ENCODE measurements around the gene KDM7A. TPM values are rescaled to one million over a fixed set of nuclear protein-coding genes. Genes with fewer than 3 reads are reported as not detected.

KDM7A gene
- total RNA-seq, 1 experiment from 2014 or later: 5.1 TPM

DNA sequence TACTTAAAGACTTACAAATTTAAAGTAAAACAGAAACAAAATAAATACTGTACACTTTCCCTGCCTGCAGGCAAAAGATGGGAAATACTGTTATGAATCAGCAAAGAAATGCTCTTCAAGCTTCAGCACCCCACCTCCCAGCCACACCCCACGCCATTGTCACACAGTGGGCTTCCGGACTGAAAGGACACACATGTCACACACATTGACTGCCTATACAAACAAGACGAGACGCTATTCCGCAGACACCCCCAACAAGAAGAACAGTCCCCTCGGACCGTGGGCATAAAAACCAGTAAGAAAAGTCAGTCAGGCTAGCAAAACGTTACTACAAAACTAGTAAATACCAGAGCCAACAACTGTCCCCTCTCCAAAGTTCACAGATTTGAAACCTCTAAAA lies 91.8 kb downstream of the KDM7A start:
- TF ChIP-seq, protein P1, sequence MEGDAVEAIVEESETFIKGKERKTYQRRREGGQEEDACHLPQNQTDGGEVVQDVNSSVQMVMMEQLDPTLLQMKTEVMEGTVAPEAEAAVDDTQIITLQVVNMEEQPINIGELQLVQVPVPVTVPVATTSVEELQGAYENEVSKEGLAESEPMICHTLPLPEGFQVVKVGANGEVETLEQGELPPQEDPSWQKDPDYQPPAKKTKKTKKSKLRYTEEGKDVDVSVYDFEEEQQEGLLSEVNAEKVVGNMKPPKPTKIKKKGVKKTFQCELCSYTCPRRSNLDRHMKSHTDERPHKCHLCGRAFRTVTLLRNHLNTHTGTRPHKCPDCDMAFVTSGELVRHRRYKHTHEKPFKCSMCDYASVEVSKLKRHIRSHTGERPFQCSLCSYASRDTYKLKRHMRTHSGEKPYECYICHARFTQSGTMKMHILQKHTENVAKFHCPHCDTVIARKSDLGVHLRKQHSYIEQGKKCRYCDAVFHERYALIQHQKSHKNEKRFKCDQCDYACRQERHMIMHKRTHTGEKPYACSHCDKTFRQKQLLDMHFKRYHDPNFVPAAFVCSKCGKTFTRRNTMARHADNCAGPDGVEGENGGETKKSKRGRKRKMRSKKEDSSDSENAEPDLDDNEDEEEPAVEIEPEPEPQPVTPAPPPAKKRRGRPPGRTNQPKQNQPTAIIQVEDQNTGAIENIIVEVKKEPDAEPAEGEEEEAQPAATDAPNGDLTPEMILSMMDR (IDR thresholded peaks at IDR 0.05; ENCODE audit: insufficient read depth in 1 of 2, low read depth in 1 of 2, low read length in 1 of 2, severe bottlenecking in 1 of 2, unreplicated experiment in 1 of 2): no peak
- Histone ChIP-seq H3K4me3 (ENCODE audit: low read depth, low read length) (no peak overlapping the region), H3K27me3 (replicated peaks; ENCODE audit: control insufficient read depth, insufficient read depth, low read length) (no peaks in the 10 kb centered on the region; the same call in 1 of the 2 replicates), H3K9me3 (no peaks in the 10 kb centered on the region), H3K4me1 (no peaks in the 10 kb centered on the region), H3K36me3 (ENCODE audit: control insufficient read depth, insufficient read depth, low read length) (no peaks in the 10 kb centered on the region)
- no peaks in the 10 kb centered on the region for H3K36me3 Mint-ChIP-seq (ENCODE audit: insufficient read depth, unreplicated experiment)
- no TSS peak for BruUV-seq (replicated peaks)
- no peak overlapping the region for H3K4me3 Mint-ChIP-seq (ENCODE audit: unreplicated experiment)
- no peaks in the 10 kb centered on the region for H3K27me3 Mint-ChIP-seq (ENCODE audit: insufficient read depth, unreplicated experiment)
- H3K4me1 Mint-ChIP-seq (ENCODE audit: low read depth, unreplicated experiment): no peaks in the 10 kb centered on the region
- POLR2A ChIA-PET: no interaction called here
- intact Hi-C loops (cut with micrococcal nuclease; ENCODE audit: unreplicated experiment): no loop called here
- no peak for DNase-seq
- no peak overlapping the region for H3K27ac Mint-ChIP-seq (ENCODE audit: unreplicated experiment)
- H3K9me3 Mint-ChIP-seq (ENCODE audit: unreplicated experiment): no peaks in the 10 kb centered on the region
- CTCF ChIA-PET: no interaction called here

DNA sequence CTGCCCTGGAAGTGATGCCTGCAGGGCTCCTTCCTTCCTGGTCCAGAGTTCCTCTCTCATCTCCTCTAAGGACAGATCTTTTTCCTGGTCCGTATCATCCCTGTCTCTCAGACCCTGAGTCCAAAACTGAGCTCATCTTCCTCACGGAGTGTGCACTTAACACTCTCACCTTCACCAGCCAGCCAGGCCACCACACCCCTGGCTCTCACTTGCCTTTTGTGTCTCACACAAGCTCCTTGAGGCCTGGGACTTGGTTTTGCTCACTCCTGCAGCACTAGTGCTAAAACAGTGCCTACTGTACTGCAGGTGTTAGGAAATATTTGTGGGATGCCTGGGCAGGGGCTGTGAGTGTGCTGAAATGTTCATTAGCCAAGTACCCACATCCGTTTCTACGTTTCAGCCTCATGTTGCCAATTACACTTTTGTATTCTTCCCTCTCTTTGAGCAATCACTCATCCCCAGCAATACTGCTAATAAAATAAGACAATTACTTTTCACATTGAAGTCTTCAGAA lies 92.6 kb downstream of the KDM7A start:
- H3K9me3 Mint-ChIP-seq (ENCODE audit: unreplicated experiment): no peaks in the 10 kb centered on the region
- Histone ChIP-seq H3K4me1 (no peaks in the 10 kb centered on the region), H3K9me3 (no peaks in the 10 kb centered on the region), H3K4me3 (ENCODE audit: low read depth, low read length) (no peak overlapping the region), H3K36me3 (ENCODE audit: control insufficient read depth, insufficient read depth, low read length) (no peaks in the 10 kb centered on the region), H3K27me3 (replicated peaks; ENCODE audit: control insufficient read depth, insufficient read depth, low read length) (no peaks in the 10 kb centered on the region; the same call in 1 of the 2 replicates)
- no peaks in the 10 kb centered on the region for H3K27me3 Mint-ChIP-seq (ENCODE audit: insufficient read depth, unreplicated experiment)
- ChIA-PET POLR2A (no interaction called here), CTCF (no interaction called here)
- BruUV-seq (replicated peaks): no TSS peak
- H3K4me1 Mint-ChIP-seq (ENCODE audit: low read depth, unreplicated experiment): no peaks in the 10 kb centered on the region
- H3K27ac Mint-ChIP-seq (ENCODE audit: unreplicated experiment): no peak overlapping the region
- intact Hi-C loops (cut with micrococcal nuclease; ENCODE audit: unreplicated experiment): no loop called here
- no peak overlapping the region for H3K4me3 Mint-ChIP-seq (ENCODE audit: unreplicated experiment)
- no peak for DNase-seq
- TF ChIP-seq, protein P1 (IDR thresholded peaks at IDR 0.05; ENCODE audit: insufficient read depth in 1 of 2, low read depth in 1 of 2, low read length in 1 of 2, severe bottlenecking in 1 of 2, unreplicated experiment in 1 of 2): no peak
- no peaks in the 10 kb centered on the region for H3K36me3 Mint-ChIP-seq (ENCODE audit: insufficient read depth, unreplicated experiment)

DNA sequence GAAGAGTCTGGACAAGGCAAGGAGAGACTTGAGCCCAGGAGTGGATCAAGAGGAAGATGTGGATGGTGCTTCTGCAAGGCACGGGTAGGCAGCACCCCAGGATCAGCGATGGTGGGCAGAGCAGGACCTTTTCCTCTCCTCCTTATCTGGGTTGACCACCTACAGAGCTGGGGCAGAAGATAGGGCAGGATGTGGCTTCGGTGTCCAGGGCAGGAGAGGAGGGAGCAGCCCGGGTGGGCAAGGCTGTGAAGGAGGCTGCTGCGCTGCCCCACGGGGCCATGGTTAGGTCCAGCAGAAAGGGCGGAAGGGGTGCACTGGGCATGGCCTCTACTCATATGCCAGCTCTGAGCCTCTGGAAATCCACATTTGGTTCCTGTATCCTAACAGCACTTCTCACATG lies 94.0 kb downstream of the KDM7A start:
- ChIA-PET CTCF (no interaction called here), POLR2A (no interaction called here)
- TF ChIP-seq, protein P1 (IDR thresholded peaks at IDR 0.05; ENCODE audit: insufficient read depth in 1 of 2, low read depth in 1 of 2, low read length in 1 of 2, severe bottlenecking in 1 of 2, unreplicated experiment in 1 of 2): no peak
- no peaks in the 10 kb centered on the region for H3K4me1 ChIP-seq
- no peak overlapping the region for H3K27ac Mint-ChIP-seq (ENCODE audit: unreplicated experiment)
- H3K27me3 Mint-ChIP-seq (ENCODE audit: insufficient read depth, unreplicated experiment): no peaks in the 10 kb centered on the region
- no peak overlapping the region for H3K4me3 Mint-ChIP-seq (ENCODE audit: unreplicated experiment)
- BruUV-seq (replicated peaks): no TSS peak
- H3K9me3 Mint-ChIP-seq (ENCODE audit: unreplicated experiment): no peaks in the 10 kb centered on the region
- H3K36me3 Mint-ChIP-seq (ENCODE audit: insufficient read depth, unreplicated experiment): no peaks in the 10 kb centered on the region
- H3K4me1 Mint-ChIP-seq (ENCODE audit: low read depth, unreplicated experiment): no peaks in the 10 kb centered on the region
- no peaks in the 10 kb centered on the region for H3K9me3 ChIP-seq
- intact Hi-C loops (cut with micrococcal nuclease; ENCODE audit: unreplicated experiment): no loop called here
- no peak overlapping the region for H3K4me3 ChIP-seq (ENCODE audit: low read depth, low read length)
- no peak for DNase-seq
- H3K27me3 ChIP-seq (replicated peaks; ENCODE audit: control insufficient read depth, insufficient read depth, low read length): no peaks in the 10 kb centered on the region; the same call in 1 of the 2 replicates
- H3K36me3 ChIP-seq (ENCODE audit: control insufficient read depth, insufficient read depth, low read length): no peaks in the 10 kb centered on the region

Data from Caco-2 (cell line).